ENCODE results near the gene SOX30.
"Not testable (repeated sequence)": the region's sequence is repeated elsewhere in the genome, so short reads cannot be mapped to it uniquely, and the experiment has no call there.

The SOX30 gene

DNA sequence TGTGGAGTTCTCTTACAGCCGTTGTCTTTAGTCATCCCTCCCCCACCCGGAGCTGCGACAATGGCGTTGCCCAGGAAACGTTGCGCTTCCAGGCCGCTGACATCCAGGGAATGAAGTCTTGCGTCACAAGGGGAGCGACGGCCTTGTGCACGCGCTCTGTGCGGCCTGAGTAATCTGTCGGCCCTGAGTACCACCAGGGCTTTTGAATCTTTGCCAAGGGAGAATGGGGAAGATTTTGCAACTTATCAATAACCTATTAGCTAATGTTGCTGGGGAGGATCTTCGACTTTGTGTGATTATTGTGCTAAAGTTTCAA is at the start of gene SOX30:
TSS of gene SOX30 (minus strand) at position 62 of the 316 bp plus-strand sequence. CDS start 360 bp downstream, outside the sequence.
- Histone ChIP-seq H2AFZ (ENCODE audit: low read length, unreplicated experiment) (peak within 1 kb of the TSS; percentile 43), H3K27ac (ENCODE audit: low read depth, low read length) (no peak within 1 kb of the TSS), H3K36me3 (ENCODE audit: insufficient read depth, low read length) (no peaks in the 10 kb centered on the region), H3K4me1 (ENCODE audit: control insufficient read depth, insufficient read depth, low read length, unreplicated experiment) (peaks cover 4% of the 10 kb centered on the region), H3K79me2 (ENCODE audit: control insufficient read depth, insufficient read depth, low read length, unreplicated experiment) (no peaks in the 10 kb centered on the region), H3K4me3 (ENCODE audit: low read depth, low read length) (peak within 1 kb of the TSS; percentile 60), H3K27me3 (ENCODE audit: insufficient read depth, low read length) (no peaks in the 10 kb centered on the region)

DNA sequence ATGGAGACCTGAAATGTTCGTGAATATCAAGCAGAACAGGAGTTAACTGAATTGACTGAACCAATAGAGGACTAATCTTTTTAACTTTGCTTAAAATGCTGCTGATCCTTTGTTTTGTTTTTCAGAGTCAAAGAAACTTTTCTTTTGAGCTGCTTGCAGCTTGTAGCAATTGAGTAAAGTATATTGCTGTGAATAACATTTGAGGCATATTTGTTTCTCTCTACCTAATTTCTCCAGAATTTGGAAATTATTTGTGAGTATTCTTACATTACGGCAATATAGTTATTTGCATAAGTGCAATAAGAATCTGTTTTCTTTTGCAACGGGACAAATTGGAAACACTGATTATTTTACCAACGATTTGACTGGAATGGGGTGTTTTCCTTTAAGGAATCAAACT is 46.4 kb upstream of the SOX30 start:
- not testable (repeated sequence) for H3K27ac ChIP-seq (ENCODE audit: low read depth, low read length); H2AFZ ChIP-seq (ENCODE audit: low read length, unreplicated experiment); H3K36me3 ChIP-seq (ENCODE audit: insufficient read depth, low read length); H3K4me1 ChIP-seq (ENCODE audit: control insufficient read depth, insufficient read depth, low read length, unreplicated experiment); H3K27me3 ChIP-seq (ENCODE audit: insufficient read depth, low read length); H3K79me2 ChIP-seq (ENCODE audit: control insufficient read depth, insufficient read depth, low read length, unreplicated experiment); H3K4me3 ChIP-seq (ENCODE audit: low read depth, low read length)

DNA sequence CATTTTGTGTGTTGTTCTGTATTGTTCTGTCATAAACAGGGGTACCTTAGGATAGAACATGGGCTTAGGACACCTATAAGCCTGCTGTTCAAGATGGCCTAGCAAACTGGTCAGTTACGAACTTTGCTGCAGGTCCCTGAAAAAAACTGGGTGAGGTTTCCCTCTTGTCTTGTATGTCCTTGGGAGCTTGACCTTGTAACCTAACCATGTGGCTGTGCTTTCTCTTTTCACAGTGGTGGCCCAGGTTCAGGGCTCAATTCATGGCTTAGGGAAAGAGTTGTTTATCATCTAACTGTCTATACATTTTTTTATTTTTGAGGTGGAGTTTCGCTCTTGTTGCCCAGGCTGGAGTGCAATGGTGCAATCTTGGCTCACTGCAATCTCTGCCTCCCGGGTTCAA is 43.9 kb upstream of the SOX30 start:
- not testable (repeated sequence) for H2AFZ ChIP-seq (ENCODE audit: low read length, unreplicated experiment)

DNA sequence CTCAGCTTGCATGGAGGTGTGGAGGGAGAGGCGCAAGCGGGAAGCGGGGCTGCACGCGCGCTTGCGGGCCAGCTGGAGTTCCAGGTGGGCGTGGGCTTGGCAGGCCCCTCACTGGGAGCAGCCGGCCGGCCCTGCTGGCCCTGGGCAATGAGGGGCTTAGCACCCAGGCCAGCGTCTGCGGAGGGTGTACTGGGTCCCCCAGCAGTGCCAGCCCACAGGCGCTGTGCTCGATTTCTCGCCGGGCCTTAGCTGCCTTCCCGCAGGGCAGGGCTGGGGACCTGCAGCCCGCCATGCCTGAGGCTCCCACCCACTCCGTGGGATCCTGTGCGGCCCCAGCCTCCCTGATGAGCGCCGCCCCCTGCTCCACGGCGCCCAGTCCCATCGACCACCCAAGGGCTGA is 41.6 kb upstream of the SOX30 start:
- not testable (repeated sequence) for H3K79me2 ChIP-seq (ENCODE audit: control insufficient read depth, insufficient read depth, low read length, unreplicated experiment); H2AFZ ChIP-seq (ENCODE audit: low read length, unreplicated experiment); H3K27ac ChIP-seq (ENCODE audit: low read depth, low read length); H3K4me3 ChIP-seq (ENCODE audit: low read depth, low read length); H3K27me3 ChIP-seq (ENCODE audit: insufficient read depth, low read length); H3K4me1 ChIP-seq (ENCODE audit: control insufficient read depth, insufficient read depth, low read length, unreplicated experiment); H3K36me3 ChIP-seq (ENCODE audit: insufficient read depth, low read length)

More for the DNA sequence above, 43.9 kb upstream of the SOX30 start:
- not testable (repeated sequence) for H3K36me3 ChIP-seq (ENCODE audit: insufficient read depth, low read length); H3K79me2 ChIP-seq (ENCODE audit: control insufficient read depth, insufficient read depth, low read length, unreplicated experiment); H3K27me3 ChIP-seq (ENCODE audit: insufficient read depth, low read length); H3K4me1 ChIP-seq (ENCODE audit: control insufficient read depth, insufficient read depth, low read length, unreplicated experiment); H3K27ac ChIP-seq (ENCODE audit: low read depth, low read length); H3K4me3 ChIP-seq (ENCODE audit: low read depth, low read length)

DNA sequence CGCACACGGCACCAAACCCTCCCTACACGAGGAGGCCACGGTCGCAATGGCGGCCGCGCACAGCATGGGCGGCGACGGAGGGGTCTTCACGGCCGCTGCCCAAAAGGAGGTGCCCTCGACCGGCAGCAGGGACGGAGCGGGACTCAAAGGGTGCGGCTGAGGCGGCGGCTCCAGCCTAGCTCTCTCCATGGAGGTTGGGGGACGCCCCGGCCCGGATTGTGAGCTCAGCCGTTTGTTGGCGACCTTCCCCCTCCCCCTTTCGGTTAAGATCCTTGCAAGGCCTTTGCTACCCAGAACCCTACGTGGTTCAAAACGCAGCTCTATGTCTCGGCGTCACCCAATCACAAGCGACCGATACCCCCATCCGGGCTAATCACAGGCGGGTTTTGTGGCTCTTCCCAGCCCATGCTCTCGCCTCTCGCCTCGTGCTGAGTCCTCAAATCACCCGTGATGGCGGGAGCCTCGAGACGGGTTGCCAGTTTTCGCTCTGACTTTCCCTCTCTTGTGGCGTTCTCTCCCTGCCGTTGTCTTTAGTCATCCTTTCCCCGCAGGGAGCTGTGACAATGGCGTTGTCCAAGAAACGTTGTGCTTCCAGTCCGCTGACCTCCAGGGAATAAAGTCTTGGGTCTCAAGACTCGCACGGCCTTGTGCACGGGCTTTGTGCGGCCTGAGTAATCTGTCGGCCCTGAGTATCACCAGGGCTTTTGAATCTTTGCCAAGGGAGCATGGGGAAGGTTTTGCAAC is 38.6 kb upstream of the SOX30 start:
- H3K27ac ChIP-seq (ENCODE audit: low read depth, low read length) = no peak overlapping the region
- no peak overlapping the region for H3K4me3 ChIP-seq (ENCODE audit: low read depth, low read length)

DNA sequence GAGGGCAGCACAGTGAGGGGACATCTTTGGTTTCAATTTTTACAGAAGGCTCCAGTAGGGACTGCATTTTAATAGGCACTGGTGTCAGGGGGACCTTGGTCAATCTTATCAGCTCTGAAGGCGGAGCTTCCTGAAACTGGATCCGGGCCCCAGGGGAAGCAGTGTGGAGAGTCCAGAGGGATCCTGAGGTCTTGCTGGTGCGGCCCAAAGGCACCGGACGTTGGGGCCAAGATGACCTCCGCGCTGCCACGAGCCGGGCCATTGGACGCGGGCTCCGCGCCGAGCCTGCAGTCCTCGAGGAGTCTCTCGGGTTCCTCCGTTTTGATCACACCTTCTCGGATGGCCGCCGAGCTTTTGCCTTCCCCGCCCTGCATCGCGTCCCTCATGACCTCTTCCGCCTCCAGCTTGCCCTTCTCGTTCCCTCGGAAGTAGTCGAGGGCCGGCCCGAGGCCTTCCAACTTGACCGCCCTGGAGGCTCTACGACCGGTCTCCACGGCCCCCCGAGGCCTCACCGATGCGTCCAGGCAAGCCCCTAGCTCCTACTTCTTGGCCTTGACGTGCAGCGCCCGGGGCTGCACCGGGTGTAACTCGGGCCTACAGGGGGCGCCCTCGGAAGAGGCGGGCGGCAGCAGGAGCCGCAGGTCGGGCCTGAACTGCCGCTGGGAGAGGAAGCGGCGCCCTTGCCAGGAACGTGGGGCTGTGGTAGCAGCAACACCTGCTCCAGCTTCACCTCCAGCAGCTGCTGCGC is 37.9 kb upstream of the SOX30 start:
- H3K27ac ChIP-seq (ENCODE audit: low read depth, low read length) = no peak overlapping the region
- H2AFZ ChIP-seq (ENCODE audit: low read length, unreplicated experiment) = no peak overlapping the region
- H3K79me2 ChIP-seq (ENCODE audit: control insufficient read depth, insufficient read depth, low read length, unreplicated experiment) = no peaks in the 10 kb centered on the region
- no peaks in the 10 kb centered on the region for H3K4me1 ChIP-seq (ENCODE audit: control insufficient read depth, insufficient read depth, low read length, unreplicated experiment)
- no peak overlapping the region for H3K4me3 ChIP-seq (ENCODE audit: low read depth, low read length)
- no peaks in the 10 kb centered on the region for H3K36me3 ChIP-seq (ENCODE audit: insufficient read depth, low read length)
- H3K27me3 ChIP-seq (ENCODE audit: insufficient read depth, low read length) = no peaks in the 10 kb centered on the region

More for the DNA sequence above, 38.6 kb upstream of the SOX30 start:
- H3K36me3 ChIP-seq (ENCODE audit: insufficient read depth, low read length) = no peaks in the 10 kb centered on the region
- no peak overlapping the region for H2AFZ ChIP-seq (ENCODE audit: low read length, unreplicated experiment)
- H3K27me3 ChIP-seq (ENCODE audit: insufficient read depth, low read length) = no peaks in the 10 kb centered on the region
- no peaks in the 10 kb centered on the region for H3K4me1 ChIP-seq (ENCODE audit: control insufficient read depth, insufficient read depth, low read length, unreplicated experiment)
- no peaks in the 10 kb centered on the region for H3K79me2 ChIP-seq (ENCODE audit: control insufficient read depth, insufficient read depth, low read length, unreplicated experiment)

DNA sequence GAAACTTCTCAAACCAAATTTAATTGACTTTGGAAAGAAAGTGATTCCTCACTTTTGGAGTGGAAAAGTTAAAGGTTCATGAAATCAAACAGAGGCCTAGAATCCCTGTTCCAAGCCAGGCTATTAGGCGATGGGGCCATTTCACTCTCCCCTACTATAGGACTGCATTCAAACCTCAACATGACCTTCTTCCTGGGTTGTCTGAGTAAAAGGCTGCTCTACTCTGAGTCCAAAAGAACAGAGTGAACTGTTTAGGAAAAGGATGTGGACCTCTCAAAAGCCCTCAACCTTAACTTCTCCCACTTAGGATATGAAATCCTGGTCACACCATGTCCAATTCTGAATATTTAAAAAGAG is 34.9 kb upstream of the SOX30 start:
- no peaks in the 10 kb centered on the region for H3K36me3 ChIP-seq (ENCODE audit: insufficient read depth, low read length)
- no peaks in the 10 kb centered on the region for H3K79me2 ChIP-seq (ENCODE audit: control insufficient read depth, insufficient read depth, low read length, unreplicated experiment)
- H3K27me3 ChIP-seq (ENCODE audit: insufficient read depth, low read length) = no peaks in the 10 kb centered on the region
- H3K4me1 ChIP-seq (ENCODE audit: control insufficient read depth, insufficient read depth, low read length, unreplicated experiment) = no peaks in the 10 kb centered on the region
- peak overlapping the region; percentile 14 for H2AFZ ChIP-seq (ENCODE audit: low read length, unreplicated experiment)
- no peak overlapping the region for H3K4me3 ChIP-seq (ENCODE audit: low read depth, low read length)
- H3K27ac ChIP-seq (ENCODE audit: low read depth, low read length) = no peak overlapping the region

DNA sequence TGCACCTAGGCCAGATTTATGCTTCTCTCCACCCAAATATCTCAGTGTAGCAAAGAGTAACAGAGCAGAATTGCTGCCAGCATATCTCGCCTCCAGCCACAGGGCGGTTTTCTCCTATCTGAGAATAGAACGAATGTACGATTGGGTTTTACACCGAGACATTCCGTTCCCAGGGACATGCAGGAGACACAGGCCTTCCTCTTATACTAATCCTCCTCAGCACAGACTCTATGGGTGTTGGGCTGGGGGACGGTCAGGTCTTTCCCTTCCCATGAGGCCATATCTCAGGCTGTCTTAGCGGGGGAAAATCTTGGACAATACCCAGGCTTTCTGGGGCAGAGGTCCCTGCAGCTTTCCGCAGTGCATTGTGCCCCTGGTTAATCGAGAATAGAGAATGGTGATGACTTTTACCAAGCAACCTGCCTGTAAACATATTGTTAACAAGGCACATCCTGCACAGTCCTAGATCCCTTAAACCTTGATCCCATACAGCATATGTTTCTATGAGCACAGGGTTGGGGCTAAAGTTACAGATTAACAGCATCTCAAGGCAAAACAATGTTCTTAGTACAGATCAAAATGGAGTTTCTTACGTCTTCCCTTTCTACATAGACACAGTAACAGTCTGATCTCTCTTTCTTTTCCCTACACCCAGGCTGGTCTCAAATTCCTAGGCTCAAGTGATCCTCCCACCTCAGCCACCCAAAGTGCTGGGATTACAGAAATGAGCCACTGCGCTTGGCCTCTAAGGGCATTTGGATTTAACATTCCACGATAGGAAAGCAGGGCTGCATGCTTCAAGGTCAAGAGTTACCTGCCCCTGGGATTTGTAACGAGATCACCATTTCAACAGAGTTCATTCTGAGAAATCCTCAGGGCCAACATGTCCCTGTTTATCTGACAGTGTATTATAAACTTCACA is 34.3 kb upstream of the SOX30 start:
- H2AFZ ChIP-seq (ENCODE audit: low read length, unreplicated experiment) = peak overlapping the region; percentile 14
- H3K27ac ChIP-seq (ENCODE audit: low read depth, low read length); H3K4me3 ChIP-seq (ENCODE audit: low read depth, low read length); H3K4me1 ChIP-seq (ENCODE audit: control insufficient read depth, insufficient read depth, low read length, unreplicated experiment); H3K36me3 ChIP-seq (ENCODE audit: insufficient read depth, low read length); H3K79me2 ChIP-seq (ENCODE audit: control insufficient read depth, insufficient read depth, low read length, unreplicated experiment); H3K27me3 ChIP-seq (ENCODE audit: insufficient read depth, low read length): not testable (repeated sequence)

DNA sequence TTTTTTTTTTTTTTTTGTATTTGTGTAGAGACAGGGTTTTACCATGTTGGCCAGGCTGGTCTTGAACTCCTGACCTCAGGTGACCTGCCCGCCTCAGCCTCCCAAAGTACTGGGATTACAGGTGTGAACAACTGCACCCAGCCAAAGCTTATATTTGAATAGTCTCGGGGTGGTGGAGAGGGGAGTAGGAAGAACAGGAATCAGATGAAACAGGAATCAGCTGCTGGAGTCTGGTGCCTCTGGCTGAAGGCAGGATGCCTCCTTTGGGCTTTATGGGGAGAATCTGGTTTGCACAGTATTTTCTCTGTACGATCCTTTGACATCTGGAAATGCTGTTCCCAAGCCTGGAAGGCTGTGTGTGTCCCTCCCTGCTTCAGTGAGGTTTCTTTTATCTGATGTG is 30.0 kb upstream of the SOX30 start:
- no peaks in the 10 kb centered on the region for H3K79me2 ChIP-seq (ENCODE audit: control insufficient read depth, insufficient read depth, low read length, unreplicated experiment)
- H3K27ac ChIP-seq (ENCODE audit: low read depth, low read length) = no peak overlapping the region
- no peak overlapping the region for H3K4me3 ChIP-seq (ENCODE audit: low read depth, low read length)
- H3K4me1 ChIP-seq (ENCODE audit: control insufficient read depth, insufficient read depth, low read length, unreplicated experiment) = no peaks in the 10 kb centered on the region
- no peaks in the 10 kb centered on the region for H3K36me3 ChIP-seq (ENCODE audit: insufficient read depth, low read length)
- no peak overlapping the region for H2AFZ ChIP-seq (ENCODE audit: low read length, unreplicated experiment)
- no peaks in the 10 kb centered on the region for H3K27me3 ChIP-seq (ENCODE audit: insufficient read depth, low read length)

DNA sequence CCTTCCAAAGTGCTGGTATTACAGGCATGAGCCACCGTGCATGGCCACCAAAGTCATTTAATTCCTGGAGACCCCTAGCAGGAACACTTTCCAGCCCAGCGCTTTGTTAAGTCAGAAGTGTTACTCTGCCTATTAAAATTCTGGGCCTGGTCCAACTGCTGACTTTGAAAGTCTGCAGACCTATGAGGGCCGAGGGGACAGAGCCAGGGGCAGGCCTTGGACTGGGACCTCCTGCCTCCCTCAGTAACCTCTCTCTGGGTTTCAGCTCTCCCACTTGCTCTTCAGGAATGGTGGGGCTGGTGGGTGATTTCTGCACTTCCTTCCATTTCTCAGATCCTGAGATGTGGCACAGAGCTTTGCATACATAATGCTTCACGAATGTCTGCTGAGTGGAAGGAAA is 28.8 kb upstream of the SOX30 start:
- H3K27ac ChIP-seq (ENCODE audit: low read depth, low read length) = no peak overlapping the region
- H3K79me2 ChIP-seq (ENCODE audit: control insufficient read depth, insufficient read depth, low read length, unreplicated experiment) = no peaks in the 10 kb centered on the region
- H3K36me3 ChIP-seq (ENCODE audit: insufficient read depth, low read length) = no peaks in the 10 kb centered on the region
- no peak overlapping the region for H3K4me3 ChIP-seq (ENCODE audit: low read depth, low read length)
- H3K4me1 ChIP-seq (ENCODE audit: control insufficient read depth, insufficient read depth, low read length, unreplicated experiment) = no peaks in the 10 kb centered on the region
- no peak overlapping the region for H2AFZ ChIP-seq (ENCODE audit: low read length, unreplicated experiment)
- H3K27me3 ChIP-seq (ENCODE audit: insufficient read depth, low read length) = no peaks in the 10 kb centered on the region
